HG03103 (cell line): ENCODE measurements around the gene TFRC.
"Not testable (repeated sequence)": the region's sequence is repeated elsewhere in the genome, so short reads cannot be mapped to it uniquely, and the experiment has no call there.

Experiments used
- ATAC-seq: cut with Tn5 transposase; IDR thresholded peaks from one replicate; pipeline ENCODE4 v1.9.1; 2021; ENCODE audit warnings: low read depth; ENCODE audit not compliant: unreplicated experiment

Gene TFRC

GRCh38 chr3:196082619-196082971 lies 705 bp upstream of the TFRC start:
- no peak for ATAC-seq

DNA sequence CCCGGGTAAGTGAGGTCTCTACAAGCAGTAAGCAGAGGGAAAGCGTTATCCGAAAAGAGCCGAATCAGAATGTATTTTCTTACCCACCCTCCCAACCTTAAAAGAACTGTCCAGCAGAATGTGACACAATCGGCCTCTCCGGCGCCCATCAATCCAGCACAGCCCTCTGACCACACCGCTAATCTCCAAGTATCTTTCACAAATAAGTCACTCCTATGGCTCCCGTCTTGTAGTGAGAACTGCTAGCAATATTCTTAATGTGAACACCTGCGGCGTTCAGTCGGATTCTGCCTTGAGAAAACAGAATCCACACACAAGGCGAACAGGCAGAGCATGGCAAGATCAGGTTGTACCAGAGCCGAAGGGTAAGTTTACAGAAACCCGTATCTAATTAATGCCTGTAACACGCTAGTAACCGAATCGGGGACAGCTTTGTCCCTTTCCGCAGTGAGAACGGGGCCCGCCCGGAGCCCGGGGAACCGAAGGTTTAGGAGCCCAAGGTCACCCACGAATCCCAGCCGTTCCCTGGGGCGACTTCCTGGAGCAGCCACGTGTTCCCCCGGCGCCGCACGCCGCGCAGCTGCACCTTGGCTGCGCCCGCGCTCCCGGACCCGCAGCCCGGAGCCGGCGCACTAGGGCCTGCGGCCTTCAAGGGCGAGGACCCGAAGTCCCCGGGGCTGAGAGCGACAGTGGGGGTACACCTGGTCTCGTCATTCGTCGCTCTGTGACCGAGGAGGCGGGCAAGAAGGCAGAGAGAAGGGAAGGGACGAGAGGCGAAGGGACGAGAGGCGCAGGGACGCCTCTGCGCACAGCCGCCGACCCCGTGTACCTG lies 672 bp downstream of the TFRC start:
- no peak for ATAC-seq

DNA sequence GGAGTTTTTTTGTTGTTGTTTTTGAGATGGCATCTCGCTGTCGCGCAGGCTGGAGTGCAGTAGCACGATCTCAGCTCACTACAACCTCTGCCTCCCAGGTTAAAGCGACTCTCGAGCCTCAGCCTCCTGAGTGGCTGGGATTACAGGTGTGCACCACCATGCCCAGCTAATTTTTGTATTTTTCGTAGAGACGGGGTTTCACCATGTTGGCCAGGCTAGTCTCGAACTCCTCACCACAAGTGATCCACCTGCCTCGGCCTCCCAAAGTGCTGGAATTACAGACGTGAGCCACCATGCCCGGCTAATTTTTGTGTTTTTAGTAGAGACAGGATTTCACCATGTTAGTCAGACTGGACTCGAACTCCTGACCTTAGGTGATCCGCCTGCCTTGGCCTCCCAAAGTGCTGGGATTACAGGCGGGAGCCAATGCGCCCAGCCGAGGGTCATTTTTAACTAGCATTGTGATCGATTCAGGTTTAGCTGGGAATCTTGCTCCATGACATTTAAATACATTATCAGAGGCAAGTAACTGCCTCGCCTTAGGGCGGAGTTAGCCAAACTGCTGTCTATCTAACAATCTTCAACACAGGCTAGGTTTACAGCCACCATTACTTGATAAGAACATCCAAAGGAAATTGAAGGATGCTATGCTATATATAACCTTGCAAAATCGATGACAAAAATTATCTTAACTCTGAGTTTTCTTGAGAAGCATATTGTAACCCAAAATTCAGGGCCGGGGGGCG lies 1.6 kb downstream of the TFRC start:
- not testable (repeated sequence) for ATAC-seq

GRCh38 chr3:196079682-196080081 lies 2.2 kb downstream of the TFRC start:
- no peak for ATAC-seq

- ATAC-seq: no peak
These were observed 6.9 kb downstream of the TFRC start for GRCh38 chr3:196075013-196075412.

GRCh38 chr3:196073255-196073753 lies 8.6 kb downstream of the TFRC start:
- no peak for ATAC-seq

- no peak for ATAC-seq
These were observed 9.6 kb downstream of the TFRC start for GRCh38 chr3:196072313-196072712.

DNA sequence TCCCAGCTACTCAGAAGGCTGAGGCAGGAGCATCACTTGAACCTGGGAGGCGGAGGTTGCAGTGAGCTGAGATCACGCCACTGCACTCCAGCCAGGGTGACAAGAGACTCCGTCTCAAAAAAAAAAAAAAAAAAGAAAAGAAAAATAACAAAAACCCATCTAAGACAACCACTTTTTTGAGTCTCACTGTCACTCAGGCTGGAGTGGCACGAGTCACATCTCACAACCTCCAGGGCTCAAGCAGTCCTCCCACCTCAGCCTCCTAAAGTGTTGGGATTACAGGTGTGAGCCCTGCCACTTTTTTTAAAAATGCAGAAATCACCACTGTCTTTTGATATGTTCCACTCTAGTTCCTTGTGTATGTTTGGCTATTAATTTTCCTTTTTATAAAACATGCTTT lies 13.1 kb downstream of the TFRC start:
- ATAC-seq: not testable (repeated sequence)

DNA sequence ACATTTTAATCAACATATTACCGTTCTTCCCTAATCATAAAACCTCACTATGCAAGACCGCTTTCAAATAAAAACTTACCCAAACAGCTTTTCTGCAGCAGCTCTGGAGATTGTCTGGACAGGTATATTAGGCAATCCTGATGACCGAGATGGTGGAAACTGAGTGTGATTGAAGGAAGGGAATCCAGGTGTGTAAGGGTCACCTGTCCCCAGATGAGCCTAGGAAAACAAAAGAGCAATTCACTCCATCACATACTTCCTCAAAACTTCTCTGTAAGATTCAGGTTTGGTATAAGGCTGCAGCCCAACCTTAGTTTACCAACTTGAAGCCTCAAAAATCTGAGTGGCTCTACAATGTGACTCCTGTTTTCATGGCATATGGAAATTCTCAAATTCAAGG lies 14.5 kb downstream of the TFRC start:
- ATAC-seq: no peak

GRCh38 chr3:196063971-196064370 lies 17.9 kb downstream of the TFRC start:
- no peak for ATAC-seq

DNA sequence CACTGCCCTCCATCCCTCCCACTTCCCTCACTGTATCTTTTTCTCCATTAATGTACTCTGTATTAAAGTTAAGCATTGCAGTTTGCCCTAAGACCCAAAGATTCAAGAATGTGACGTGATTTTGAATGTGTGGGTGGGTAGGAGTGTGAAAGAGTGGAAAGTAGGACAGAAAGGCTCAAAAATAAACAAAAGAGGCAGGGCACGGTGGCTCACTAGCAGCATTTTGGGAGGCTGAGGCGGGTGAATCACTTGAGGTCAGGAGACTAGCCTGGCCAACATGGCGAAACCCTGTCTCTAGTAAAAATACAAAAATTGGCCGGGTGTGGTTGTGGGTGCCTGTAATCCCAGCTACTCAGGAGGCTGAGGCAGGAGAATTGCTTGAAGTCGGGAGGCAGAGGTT lies 18.4 kb downstream of the TFRC start:
- no peak for ATAC-seq

GRCh38 chr3:196063049-196063448 lies 18.8 kb downstream of the TFRC start:
- ATAC-seq: no peak

DNA sequence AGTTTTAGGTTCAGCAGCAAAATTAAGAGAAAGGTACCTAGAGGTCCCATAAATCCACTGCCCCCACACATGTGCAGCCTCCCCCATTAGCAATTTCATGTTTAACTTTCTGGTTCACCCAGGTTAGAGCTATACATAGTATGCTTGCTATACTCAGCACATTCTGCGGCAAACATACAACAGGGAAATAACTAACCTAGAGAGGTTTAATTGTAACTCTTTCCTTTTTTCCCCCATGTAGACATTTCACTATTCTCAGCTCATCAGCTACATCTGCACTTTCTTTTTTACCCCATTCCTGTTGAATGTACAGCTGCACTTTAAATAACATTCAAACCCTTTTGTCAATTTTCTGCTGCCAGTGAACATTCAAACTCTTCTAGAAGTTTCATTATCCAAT lies 21.1 kb downstream of the TFRC start:
- ATAC-seq: no peak

DNA sequence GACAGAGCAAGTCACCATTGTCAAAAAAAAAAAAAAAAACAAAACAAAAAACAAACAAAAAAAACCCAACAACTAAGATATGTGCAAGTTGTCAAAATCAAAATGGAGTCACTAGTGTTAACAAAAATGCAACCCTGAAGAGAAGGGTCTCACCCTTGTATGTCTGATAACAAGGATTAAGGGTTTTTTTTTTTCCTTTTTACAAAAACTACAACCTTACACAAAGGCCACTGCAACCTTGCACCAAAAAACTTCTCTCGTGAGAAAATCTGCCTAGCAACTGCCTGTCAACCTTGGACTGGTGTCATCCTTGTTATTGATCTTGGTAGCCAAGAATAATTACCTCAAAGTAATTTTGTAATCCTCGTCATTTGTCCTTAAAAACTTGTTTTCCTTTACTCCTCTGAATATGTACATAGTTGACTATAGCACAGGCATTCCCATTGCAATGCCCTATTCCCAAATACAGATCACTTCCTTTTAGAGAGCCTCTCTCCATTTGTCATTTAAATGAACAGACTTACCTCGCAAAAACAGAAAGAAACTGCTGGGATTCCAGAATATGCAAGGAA lies 24.0 kb downstream of the TFRC start:
- ATAC-seq: no peak

GRCh38 chr3:196056371-196056770 lies 25.5 kb downstream of the TFRC start:
- not testable (repeated sequence) for ATAC-seq

DNA sequence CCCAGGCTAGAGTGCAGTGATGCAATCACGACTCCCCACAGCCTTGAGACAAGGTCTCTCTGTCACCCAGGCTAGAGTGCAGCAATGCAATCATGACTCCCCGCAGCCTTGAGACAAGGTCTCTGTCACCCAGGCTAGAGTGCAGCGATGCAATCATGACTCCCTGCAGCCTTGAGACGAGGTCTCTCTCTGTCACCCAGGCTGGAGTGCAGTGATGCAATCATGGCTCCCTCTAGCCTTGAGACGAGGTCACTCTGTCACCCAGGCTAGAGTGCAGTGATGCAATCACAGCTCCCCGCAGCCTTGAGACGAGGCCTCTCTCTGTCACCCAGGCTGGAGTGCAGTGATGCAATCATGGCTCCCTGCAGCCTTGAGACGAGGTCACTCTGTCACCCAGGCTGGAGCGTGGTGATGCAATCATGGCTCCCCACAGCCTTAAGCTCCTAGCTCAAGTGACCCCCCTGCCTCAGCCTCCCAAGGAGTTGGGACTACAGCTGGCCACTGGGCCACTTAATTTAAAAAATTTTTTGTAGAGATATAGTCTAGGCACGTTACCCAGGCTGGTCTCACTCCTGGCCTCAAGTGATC lies 26.1 kb downstream of the TFRC start:
- ATAC-seq: no peak

DNA sequence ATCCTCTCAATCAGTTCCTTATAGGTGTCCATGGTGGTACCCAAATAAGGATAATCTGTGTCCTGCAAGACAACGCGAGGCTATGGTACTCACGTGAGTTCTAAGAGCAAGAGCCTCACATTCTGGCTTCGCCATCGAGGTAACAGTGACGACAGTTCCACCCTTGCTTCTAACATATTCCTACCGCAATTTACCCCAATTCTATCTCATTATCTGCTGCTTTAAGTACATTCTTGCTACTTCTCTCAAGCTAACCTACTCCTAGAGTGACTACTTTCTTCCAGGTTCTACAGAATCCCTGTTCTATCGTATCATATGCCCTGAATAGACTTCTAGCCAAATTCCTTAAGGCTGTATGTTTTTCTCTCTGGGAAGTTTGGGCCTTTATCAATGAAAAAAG lies 26.6 kb downstream of the TFRC start:
- no peak for ATAC-seq

DNA sequence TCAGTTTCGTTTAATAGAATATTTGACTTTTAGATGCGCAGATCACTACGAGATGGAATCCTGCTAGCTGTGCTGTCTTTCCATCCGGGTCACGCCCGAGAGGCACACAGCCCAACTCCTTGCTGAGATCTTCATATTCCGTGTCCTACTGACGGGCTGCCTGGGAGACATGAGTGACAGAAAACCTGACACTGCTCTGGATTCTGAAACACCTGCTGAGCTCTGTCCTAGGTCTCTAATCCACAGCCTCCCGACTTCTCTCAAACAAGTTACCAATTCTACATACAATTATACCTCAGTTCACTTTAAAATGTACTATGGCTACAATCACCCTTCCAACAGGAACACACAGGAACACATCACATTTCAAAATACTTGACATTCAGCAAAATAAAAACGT lies 27.2 kb downstream of the TFRC start:
- no peak for ATAC-seq

GRCh38 chr3:196053487-196053886 lies 28.4 kb downstream of the TFRC start:
- ATAC-seq: no peak

DNA sequence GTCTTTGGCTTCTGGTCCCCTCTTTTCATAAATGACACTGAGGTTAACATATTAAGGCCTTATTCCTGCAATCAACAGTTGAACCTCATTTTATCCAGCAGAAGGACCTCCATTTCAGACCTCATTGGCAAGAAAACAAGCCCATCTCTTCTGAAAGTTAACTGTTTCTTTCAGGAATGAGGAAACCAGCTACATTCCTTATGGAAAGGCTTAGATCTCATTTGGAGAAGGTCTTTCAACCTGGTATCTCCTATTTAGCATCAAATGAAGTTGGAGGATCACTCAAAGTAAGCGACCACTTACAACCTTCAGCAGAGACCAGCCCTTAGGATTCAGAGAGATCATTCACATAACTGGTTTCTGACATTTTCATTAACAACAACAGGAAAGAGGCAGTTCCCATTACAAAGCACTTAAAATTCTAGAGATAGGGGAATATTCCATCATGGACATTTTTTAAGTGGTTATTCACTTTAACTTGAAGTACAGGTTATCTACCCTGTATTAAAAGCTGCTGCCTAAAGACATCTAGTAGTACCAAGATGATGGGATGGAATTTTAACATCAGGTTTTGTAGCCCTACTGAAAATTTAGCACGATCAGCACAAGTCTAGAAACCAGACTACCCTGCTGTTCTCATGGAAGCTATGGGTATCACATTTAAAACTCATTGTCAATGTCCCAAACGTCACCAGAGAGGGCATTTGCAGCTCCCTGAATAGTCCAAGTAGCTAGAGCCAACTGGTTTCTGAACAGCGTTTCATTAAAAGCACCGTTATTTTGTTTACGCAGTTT lies 30.4 kb downstream of the TFRC start:
- no peak for ATAC-seq
